GM10248 (cell line): Measurements from ENCODE around the gene CDH18.

ENCODE experiments used
- CTCF ChIA-PET: fragments of 300-600 bp; sonication (Branson Sonifier 250); formaldehyde crosslinking; extraction: SDS; loops from one replicate; lab custom pipeline; 2021; ENCODE audit warnings: antibody characterized with exemption; lab: Yijun Ruan, JAX
- POLR2A ChIA-PET: fragments of 350-650 bp; sonication (Branson Sonifier 250); formaldehyde crosslinking; extraction: SDS; loops from one replicate; lab custom pipeline; 2020; ENCODE audit warnings: antibody characterized with exemption; lab: Yijun Ruan, JAX
- DNase-seq: peaks from one replicate; pipeline ENCODE4 v3.0.0; 2012; ENCODE audit errors: extremely low spot score
- CTCF ChIP-seq: IDR thresholded peaks from 2 replicates; pipeline ENCODE4 v1.5.1; 2012; ENCODE audit warnings: mild to moderate bottlenecking, low read depth; ENCODE audit errors: extremely low read depth, missing control alignments, control extremely low read depth

Gene CDH18

GRCh38 chr5:19986806-19987205 lies 1.2 kb downstream of the CDH18 start:
- CTCF ChIA-PET = interaction anchor here (0.9 to 1.0 kb wide), 2 partner anchors 11 to 14 kb away, joined by 3 read pairs; no protein-coding TSS in a partner anchor
- no peak for DNase-seq
- POLR2A ChIA-PET = no interaction called here
- TF ChIP-seq CTCF = no peak

- no peak for TF ChIP-seq CTCF
- CTCF ChIA-PET = no interaction called here
Measured at GRCh38 chr5:19986031-19986619, 1.9 kb downstream of the CDH18 start.

DNA sequence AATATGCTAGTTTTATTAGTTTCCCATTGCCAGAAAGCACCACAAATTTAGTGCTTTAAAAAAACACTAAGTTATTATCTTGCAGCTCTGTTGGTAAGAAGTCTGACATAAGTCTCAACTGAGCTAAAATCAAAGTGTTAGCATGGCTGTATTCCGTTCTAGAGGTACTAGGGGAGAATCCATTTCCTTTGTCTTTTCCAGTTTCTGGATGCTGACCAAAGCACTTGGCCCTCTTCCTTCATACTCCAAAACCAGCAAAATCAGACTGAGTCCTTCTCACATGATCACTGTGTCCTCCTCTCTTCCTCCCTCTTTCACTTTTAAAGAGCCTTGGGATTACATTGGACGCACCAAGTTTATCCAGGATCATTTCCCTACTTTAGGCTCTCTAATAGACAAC lies 9.5 kb downstream of the CDH18 start:
- ChIA-PET POLR2A (no interaction called here), CTCF (interaction anchor here (0.8 kb wide), 1 partner anchor 21 kb away, joined by 3 read pairs; no protein-coding TSS in a partner anchor)
- DNase-seq = no peak
- TF ChIP-seq CTCF = no peak

More at GRCh38 chr5:19986031-19986619, 1.9 kb downstream of the CDH18 start:
- POLR2A ChIA-PET = no interaction called here
- no peak for DNase-seq

DNA sequence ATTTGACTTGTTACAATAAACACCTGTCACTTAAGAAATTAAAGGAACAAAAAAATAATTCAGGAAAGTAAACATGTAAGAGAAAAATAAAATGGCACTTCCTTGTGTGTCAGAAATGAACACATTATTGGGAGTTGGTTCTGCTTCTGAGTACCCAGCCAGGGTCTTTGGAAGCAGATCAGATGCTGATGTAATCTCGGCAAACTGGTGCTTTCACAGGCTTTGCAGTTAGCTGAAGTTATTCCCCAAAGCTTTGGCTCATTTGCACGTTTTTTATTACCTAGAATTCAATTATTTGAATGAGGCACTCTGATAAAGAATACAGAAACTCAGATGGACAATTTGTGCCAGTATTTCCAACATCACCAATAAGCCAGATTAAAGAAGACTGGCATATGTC lies 10.9 kb downstream of the CDH18 start:
- ChIA-PET POLR2A (no interaction called here), CTCF (no interaction called here)
- TF ChIP-seq CTCF = no peak
- DNase-seq = no peak

- DNase-seq = no peak
- ChIA-PET CTCF (no interaction called here), POLR2A (no interaction called here)
- TF ChIP-seq CTCF = no peak
Measured at GRCh38 chr5:19975795-19976194, 12.2 kb downstream of the CDH18 start.

DNA sequence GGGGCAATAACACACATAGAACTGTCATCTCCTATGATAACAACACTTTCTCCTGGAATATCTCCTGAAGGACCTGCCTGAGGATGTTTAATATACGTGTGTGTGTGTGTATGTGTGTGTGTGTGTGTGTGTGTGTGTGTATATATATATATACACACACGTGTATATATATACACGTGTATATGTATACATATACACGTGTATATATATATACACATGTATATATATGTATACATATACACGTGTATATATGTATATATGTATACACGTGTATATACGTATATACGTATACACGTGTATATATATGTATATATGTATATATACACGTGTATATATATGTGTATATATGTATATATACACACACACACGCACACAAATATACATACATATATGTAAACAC lies 27.5 kb downstream of the CDH18 start:
- ChIA-PET POLR2A (no interaction called here), CTCF (no interaction called here)
- TF ChIP-seq CTCF = no peak
- DNase-seq = no peak
